Fibroblast of the aortic adventitia (primary cell): ENCODE measurements around the gene SCFD1. TPM values are rescaled to one million over a fixed set of nuclear protein-coding genes. Genes with fewer than 3 reads are reported as not detected.
"Not testable (repeated sequence)": the region's sequence is repeated elsewhere in the genome, so short reads cannot be mapped to it uniquely, and the experiment has no call there.

Source experiments
- DNase-seq: peaks from one replicate; pipeline ENCODE4 v3.0.0-alpha.2; 2010; ENCODE audit warnings: low read depth
- H3K4me3 ChIP-seq: 2 replicates; pipeline ENCODE4 v1.5.1; 2011; ENCODE audit warnings: low read depth, mild to moderate bottlenecking, control low read depth, low read length, moderate library complexity
- total RNA-seq: library from RNA; depleted of rRNA; stranded (reverse); fragments of >200 nt; gene quantifications from 2 replicates; pipeline ENCODE4 v1.2.3, GENCODE V29; 2012; ENCODE audit warnings: low replicate concordance
- TF ChIP-seq, protein P1 (sequence below): IDR thresholded peaks from 2 replicates; pipeline ENCODE4 v1.5.1; 2011; ENCODE audit warnings: mild to moderate bottlenecking, low read length, control low read depth, inconsistent platforms; ENCODE audit not compliant: insufficient read depth

Gene SCFD1
- total RNA-seq, 1 donor = 125 TPM

DNA sequence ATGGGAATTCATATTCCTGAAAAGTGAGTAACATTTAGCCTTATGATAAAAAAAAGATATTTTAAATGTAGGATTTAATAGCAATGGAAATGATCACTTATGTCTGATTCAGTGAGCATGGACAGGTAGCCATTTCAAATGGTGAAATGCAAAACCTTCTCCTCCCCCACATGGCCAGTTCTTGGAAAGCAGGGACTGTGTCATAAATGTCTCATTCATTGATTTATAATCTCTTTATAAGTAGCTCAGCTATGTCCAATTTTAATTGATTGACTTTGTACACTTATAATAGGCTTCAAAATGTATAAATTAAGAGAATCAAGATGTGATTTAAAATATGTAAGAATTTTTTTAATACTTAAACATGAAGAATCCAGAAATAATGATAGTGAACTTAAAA lies 24.6 kb upstream of the SCFD1 start:
- no peak for DNase-seq
- TF ChIP-seq, protein P1, sequence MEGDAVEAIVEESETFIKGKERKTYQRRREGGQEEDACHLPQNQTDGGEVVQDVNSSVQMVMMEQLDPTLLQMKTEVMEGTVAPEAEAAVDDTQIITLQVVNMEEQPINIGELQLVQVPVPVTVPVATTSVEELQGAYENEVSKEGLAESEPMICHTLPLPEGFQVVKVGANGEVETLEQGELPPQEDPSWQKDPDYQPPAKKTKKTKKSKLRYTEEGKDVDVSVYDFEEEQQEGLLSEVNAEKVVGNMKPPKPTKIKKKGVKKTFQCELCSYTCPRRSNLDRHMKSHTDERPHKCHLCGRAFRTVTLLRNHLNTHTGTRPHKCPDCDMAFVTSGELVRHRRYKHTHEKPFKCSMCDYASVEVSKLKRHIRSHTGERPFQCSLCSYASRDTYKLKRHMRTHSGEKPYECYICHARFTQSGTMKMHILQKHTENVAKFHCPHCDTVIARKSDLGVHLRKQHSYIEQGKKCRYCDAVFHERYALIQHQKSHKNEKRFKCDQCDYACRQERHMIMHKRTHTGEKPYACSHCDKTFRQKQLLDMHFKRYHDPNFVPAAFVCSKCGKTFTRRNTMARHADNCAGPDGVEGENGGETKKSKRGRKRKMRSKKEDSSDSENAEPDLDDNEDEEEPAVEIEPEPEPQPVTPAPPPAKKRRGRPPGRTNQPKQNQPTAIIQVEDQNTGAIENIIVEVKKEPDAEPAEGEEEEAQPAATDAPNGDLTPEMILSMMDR = no peak
- H3K4me3 ChIP-seq = no peak overlapping the region

DNA sequence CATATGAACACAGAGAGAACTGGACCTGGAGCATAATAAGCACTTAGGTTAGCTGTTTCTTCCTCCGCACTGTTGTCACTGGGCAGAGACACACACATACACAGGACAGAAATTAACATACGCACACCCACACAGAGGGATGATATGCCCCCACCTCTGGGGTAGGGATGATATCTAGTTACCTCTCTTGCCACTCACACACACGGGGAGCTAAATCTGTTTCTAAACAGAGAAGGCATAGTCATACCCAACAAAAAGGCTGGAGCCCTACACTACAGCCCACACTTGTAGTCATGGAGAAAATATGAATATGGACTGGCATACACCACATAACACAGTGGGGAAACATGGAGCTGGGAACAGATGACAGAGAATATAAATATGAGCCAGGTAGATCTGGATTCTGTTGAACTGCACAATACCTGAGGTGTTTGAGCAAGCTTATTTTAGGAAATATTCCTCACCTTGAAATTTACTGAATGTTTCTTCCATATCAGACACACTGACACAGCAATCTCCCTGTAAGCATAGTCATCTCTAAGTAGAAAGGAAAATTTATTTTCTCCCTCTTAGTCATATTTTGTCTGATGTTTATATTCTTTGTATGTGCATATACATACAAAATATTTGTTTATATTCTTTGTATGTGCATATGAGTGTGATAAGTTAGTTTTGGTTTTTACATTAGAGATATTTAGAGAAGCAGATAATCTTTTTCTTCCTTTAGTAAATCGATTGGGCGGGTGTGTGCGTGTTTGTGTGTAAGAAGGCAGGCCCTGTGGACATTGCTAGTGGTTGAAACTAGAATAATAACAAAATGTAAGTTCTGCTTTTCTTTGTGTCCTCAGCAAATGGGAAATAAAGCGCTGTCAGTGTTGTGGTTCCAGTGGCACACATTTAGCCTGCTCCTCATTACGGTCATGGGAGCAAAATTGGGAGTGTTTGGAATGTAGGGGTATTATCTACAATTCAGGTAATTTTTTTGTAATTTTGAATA lies 20.9 kb upstream of the SCFD1 start:
- DNase-seq = no peak
- TF ChIP-seq, protein P1 = no peak
- no peak overlapping the region for H3K4me3 ChIP-seq

DNA sequence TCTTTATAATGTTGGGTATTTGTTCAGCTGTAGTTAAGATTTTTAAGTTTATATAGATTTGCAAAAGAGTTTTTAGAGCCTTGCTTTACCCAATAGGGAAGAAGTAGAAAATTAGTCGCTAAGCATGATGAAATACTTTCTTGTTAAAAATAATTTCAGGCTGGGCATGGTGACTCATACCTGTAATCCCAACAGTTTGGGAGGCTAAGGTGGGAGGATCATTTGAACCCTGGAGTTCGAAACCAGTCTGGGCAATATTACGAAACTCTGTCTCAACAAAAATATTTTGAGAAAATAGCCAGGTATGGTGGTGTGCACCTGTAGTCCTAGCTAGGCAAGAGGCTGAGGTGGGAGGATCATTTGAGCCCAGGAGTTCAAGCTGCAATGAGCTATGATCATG lies 18.7 kb upstream of the SCFD1 start:
- TF ChIP-seq, protein P1 = no peak
- no peak overlapping the region for H3K4me3 ChIP-seq
- no peak for DNase-seq

DNA sequence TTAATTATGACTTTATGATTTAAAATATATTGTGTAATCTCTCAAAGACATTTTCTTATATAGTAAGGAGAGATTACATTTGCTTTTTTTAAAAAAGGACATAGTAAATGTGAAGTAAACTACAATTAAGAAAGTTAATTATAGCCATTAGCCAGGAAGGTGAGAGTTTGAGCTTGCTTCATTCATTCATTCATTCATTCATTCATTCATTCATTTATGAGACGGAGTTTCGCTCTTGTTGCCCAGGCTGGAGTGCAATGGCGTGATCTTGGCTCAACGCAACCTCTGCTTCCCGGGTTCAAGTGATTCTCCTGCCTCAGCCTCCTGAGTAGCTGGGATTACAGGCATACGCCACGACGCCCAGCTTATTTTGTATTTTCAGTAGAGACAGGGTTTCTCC lies 17.4 kb upstream of the SCFD1 start:
- H3K4me3 ChIP-seq, DNase-seq: not testable (repeated sequence)

DNA sequence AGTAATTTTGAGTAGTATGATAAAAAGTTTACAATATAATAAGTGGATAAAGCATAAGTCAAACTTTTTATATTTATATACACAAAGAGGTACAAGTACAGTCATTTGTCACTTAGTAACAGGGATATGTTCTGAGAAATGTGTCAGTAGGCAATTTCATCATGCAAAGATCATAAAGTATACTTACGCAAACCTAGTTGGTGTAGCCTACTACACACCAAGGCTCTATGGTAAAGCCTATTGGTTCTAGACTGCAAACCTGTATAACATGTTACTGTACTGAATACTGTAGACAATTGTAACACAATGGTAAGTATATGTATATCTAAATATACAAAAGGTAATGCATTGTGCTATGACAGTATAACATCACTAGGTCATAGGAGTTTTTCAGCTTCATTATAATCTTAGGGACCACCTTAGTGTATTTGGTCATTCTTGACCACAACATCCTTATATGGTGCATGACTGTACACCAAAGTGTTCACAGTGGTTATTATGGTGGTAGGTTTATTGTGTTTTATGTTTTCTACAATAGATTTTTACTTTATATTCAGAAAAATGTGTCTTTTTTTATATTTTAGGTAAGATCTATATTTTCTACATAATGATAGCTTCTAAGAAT lies 14.9 kb upstream of the SCFD1 start:
- DNase-seq = no peak
- TF ChIP-seq, protein P1 = no peak
- H3K4me3 ChIP-seq = no peak overlapping the region

DNA sequence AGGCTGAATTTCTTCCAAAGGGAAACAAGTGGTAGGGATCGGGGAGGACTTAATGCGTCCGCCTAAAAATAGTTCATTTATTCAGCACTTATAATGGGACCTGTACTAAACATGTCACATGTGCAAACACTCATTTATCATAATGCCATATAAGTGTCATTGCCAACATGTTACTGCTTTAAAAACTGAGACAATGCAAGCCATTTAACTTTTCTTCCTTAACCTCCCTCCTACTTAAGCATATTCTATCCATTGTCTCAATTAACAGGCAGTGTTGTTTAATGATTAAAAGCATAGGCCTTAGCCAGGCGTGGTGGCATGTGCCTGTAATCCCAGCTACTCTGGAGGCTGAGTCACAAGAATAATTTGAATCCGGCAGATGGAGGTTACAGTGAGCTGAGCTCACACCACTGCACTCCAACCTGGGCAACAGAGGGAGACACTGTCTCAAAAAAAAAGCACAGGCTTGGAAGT lies 13.5 kb upstream of the SCFD1 start:
- TF ChIP-seq, protein P1 = no peak
- no peak overlapping the region for H3K4me3 ChIP-seq
- peak; percentile 10 for DNase-seq

DNA sequence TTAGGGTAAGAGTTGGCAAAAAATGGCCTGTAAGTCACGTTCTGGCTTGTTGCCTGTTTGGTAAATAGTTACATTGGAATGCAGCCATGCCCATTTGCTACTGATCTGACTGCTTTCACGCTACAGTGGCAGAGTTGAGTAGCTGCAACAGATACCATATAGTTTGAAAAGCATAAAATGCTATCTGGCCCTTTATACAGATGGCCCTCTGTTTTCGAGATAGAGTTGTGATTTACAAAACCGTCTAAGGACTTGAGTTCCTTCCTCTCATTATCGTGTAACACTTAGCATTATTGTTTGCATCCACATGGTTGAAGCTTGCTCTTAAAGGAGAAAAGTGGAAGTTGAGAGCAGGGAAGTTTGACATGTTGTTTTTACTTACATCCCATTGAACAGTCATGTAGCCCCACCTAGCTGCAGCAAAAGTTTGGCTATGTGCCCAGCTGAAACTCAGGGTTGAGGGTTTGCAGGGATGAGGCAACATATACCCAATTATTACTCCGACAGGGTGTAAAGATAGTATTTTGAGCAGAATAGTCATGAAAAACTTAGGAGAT lies 11.3 kb upstream of the SCFD1 start:
- DNase-seq = peak; percentile 84
- TF ChIP-seq, protein P1 = peak; percentile 32
- no peak overlapping the region for H3K4me3 ChIP-seq
